ENCODE measurements around the gene LSAMP. TPM values are rescaled to one million over a fixed set of nuclear protein-coding genes. Genes with fewer than 3 reads are reported as not detected.

LSAMP gene
- total RNA-seq, 4 donors from 2014 or later, result 1.3 to 8.3 (median 1.8) TPM

DNA sequence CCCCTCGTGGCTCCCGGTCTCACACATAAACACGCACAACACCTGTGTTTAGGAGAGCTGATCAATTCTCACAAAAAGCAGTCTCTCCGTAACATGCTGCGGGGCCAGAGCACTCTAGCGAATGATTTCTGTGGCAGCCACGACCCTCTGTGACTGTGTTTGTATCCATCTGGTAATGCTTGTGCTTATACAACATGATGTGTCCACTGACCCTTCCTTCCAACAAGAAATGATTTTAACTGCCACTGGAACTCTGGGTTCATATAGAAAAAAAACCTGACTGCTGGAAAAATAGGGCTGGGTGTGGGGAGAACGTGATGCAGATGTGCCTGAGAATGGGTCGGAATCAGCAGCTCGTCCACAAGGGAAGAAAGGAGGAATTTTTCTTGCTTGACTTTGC, 411.8 kb downstream of the LSAMP start:
- no peaks in the 10 kb centered on the region for H3K9me3 ChIP-seq
- no peak for DNase-seq
- no peaks in the 10 kb centered on the region for H3K36me3 ChIP-seq
- H3K4me3 ChIP-seq, result no peak overlapping the region
- TF ChIP-seq POLR2A (IDR thresholded peaks at IDR 0.05), result no peak
- TF ChIP-seq, protein P1, sequence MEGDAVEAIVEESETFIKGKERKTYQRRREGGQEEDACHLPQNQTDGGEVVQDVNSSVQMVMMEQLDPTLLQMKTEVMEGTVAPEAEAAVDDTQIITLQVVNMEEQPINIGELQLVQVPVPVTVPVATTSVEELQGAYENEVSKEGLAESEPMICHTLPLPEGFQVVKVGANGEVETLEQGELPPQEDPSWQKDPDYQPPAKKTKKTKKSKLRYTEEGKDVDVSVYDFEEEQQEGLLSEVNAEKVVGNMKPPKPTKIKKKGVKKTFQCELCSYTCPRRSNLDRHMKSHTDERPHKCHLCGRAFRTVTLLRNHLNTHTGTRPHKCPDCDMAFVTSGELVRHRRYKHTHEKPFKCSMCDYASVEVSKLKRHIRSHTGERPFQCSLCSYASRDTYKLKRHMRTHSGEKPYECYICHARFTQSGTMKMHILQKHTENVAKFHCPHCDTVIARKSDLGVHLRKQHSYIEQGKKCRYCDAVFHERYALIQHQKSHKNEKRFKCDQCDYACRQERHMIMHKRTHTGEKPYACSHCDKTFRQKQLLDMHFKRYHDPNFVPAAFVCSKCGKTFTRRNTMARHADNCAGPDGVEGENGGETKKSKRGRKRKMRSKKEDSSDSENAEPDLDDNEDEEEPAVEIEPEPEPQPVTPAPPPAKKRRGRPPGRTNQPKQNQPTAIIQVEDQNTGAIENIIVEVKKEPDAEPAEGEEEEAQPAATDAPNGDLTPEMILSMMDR (IDR thresholded peaks at IDR 0.05), result no peak
- no peaks in the 10 kb centered on the region for H3K4me1 ChIP-seq
- H3K27ac ChIP-seq, result no peak overlapping the region
- H3K27me3 ChIP-seq, result no peaks in the 10 kb centered on the region

DNA sequence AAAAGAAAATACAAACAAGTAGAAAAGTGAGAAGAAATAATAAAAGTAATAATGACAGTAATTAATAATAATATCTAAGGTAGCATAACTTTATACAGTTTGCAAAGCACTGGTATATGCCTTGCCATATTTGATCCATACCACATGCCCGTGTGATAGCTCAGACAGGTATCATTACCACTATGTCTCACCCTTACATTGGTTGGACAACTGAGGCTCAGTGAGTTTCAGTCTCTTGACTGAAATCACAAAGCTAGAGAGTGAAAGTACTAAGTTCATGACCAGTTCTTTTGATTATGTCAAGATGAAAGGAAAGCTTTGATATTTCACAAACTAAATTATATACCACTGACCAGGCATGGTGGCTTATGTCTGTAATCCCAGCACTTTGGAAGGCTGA, 413.1 kb downstream of the LSAMP start:
- no peak for DNase-seq
- TF ChIP-seq, protein P1 (IDR thresholded peaks at IDR 0.05), result no peak
- TF ChIP-seq POLR2A (IDR thresholded peaks at IDR 0.05), result no peak
- H3K4me3 ChIP-seq, result no peak overlapping the region
- no peaks in the 10 kb centered on the region for H3K36me3 ChIP-seq
- H3K4me1 ChIP-seq, result no peaks in the 10 kb centered on the region
- no peaks in the 10 kb centered on the region for H3K9me3 ChIP-seq
- H3K27me3 ChIP-seq, result no peaks in the 10 kb centered on the region
- H3K27ac ChIP-seq, result no peak overlapping the region

DNA sequence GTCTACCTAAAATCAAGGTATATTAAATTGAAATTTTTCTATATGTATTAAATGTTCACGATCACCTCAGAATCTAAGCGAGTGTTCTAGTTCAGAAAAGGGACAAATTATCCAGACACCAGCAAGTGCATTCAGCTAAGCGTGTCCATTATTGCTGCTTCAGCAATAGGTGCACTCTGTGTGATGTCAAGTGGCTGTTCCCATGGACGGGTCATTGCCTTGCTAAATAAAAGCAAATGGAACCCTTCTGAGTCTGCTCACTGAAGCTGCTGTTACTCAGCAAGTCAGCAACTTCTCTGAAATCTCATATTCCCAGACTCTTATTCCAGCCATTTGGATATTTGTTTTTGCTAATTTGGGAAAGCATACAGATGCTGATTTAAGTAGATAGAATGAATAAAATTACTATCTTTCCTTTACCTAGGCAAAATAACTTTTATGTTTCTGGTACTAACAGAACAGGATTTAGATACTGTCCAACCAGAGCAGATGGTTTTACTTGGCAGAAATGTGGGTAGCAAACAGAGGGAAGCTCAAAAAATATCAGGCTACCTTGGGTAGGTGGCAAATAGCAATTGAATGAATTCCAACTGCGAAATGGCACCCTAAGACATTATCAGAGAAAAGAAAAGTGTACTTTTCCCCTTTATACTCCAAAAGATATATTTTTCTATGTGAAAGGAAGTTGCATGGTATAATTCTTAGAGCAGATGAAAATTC, 415.0 kb downstream of the LSAMP start:
- Histone ChIP-seq H3K27ac (no peak overlapping the region), H3K36me3 (no peaks in the 10 kb centered on the region), H3K4me3 (no peak overlapping the region), H3K4me1 (no peaks in the 10 kb centered on the region), H3K27me3 (no peaks in the 10 kb centered on the region), H3K9me3 (no peaks in the 10 kb centered on the region)
- no peak for DNase-seq
- TF ChIP-seq POLR2A (IDR thresholded peaks at IDR 0.05), result no peak
- TF ChIP-seq, protein P1 (IDR thresholded peaks at IDR 0.05), result no peak

DNA sequence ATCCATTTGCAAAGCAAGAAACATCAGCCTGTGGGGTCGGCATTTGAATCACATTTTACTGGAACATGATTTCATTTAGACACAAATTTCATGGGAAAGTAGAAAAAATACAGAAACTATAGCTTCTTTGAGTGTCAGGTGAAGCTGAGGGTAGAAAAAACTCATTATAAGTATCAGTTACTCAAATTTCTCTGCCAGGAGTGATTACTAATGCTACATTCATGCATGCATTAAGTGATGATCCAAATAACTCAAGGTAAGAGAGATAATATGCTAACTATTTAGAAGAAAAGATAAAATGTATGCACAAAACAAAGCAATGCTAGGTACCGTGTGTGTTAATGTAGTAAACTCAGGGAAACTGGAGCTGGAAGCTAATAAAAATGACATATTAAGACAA, 416.0 kb downstream of the LSAMP start:
- no peaks in the 10 kb centered on the region for H3K4me1 ChIP-seq
- no peaks in the 10 kb centered on the region for H3K9me3 ChIP-seq
- H3K27me3 ChIP-seq, result no peaks in the 10 kb centered on the region
- TF ChIP-seq, protein P1 (IDR thresholded peaks at IDR 0.05), result no peak
- no peak for TF ChIP-seq POLR2A (IDR thresholded peaks at IDR 0.05)
- no peak for DNase-seq
- H3K27ac ChIP-seq, result no peak overlapping the region
- H3K4me3 ChIP-seq, result no peak overlapping the region
- no peaks in the 10 kb centered on the region for H3K36me3 ChIP-seq

DNA sequence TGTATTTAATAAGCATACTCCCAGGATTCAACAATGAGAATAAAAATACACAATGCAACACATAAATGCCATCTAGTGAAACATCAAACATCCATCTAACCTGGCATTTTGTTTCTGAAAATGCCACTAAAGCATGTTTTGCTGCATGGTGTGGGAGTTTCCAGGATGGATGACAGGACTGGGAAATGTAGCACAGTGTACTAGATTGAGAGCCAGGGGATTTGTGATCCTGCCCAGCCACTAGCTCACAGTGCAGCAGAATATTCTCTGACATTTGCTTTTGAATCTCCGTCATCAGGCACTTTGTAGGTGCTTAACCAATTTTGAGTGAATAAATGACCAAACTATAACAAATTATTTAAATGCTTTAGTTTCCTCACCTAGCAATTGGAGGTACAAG, 417.1 kb downstream of the LSAMP start:
- Histone ChIP-seq H3K4me3 (no peak overlapping the region), H3K4me1 (no peaks in the 10 kb centered on the region), H3K9me3 (no peaks in the 10 kb centered on the region), H3K36me3 (no peaks in the 10 kb centered on the region), H3K27me3 (no peaks in the 10 kb centered on the region), H3K27ac (no peak overlapping the region)
- TF ChIP-seq, protein P1 (IDR thresholded peaks at IDR 0.05), result no peak
- TF ChIP-seq POLR2A (IDR thresholded peaks at IDR 0.05), result no peak
- DNase-seq, result no peak
